ENCODE measurements around the gene WDR46.

Gene WDR46

DNA sequence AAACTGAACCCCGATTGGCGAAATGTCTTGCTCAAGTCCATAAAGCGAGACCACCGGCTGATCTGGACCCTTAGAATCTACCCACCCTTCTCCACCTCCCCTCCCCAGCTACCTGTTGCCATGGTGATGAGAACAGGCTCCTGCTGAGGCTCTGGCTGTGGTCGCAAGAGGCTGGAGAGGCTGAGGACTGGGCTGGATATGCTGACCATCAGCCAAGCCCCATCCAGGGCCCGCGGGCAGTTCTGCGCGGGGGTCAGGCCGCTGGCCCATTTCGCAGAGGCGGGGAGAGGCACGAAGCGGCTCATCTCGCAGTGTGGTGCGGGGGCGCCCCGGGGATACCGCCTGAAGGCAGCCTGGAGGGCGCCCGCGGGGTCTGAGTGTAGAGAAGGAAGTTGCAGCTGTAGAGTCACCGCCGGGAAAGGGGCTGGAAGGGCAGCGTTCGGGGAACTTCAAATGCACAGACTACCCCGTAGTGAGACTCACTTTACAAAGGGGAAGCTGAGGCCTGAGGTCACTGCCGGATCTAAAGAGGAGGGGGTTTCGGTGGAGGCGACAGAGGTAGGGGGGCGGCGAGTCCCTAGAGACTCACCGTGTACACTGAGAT is 24.2 kb upstream of the WDR46 start:
- DNase-seq: peak; percentile 80

- DNase-seq: peak; percentile 79
Observed at GRCh38 chr6:33312361-33313104, 23.5 kb upstream of the WDR46 start.

GRCh38 chr6:33306356-33306755 is 17.3 kb upstream of the WDR46 start:
- no peak for DNase-seq

DNA sequence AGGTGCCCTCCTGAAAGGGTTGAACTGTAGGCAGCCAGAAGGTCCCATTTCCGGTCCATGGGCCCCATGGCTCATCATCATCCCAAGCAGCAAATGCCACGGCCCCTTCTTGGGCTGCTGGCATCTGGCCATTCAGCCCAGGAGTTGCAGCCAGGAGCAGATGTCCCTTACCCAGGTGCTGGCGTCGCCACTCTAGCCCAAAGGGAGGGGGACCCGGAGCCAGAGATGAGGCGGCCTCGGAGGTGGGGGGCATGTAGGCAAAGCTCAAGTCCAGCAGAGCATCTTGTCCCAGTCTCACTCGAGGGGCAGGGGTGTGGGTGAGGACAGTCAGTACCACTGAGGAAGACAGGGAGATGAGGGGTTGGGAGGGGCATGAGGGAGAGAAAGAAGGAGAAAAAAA is 16.0 kb upstream of the WDR46 start:
- DNase-seq: no peak

- DNase-seq: no peak
Observed at GRCh38 chr6:33304216-33304615, 15.2 kb upstream of the WDR46 start.

DNA sequence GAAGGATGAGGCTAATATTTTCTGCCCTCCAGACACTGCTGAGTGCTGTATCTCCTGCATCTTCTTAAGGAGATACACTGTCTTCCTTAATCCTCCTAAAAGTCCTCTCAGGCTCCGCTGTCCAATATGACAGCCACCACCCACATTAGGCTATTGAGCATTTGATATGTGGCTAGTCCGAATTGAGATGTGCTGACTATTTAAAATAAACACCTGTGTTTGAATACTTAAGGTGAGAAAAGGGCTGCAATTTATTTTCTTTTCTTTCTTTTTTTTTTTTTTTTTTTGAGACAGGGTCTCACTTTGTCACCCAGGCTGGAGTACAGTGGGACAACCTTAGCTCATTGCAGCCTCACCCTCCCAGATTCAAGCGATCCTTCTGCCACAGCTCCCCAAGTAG is 12.8 kb upstream of the WDR46 start:
- no peak for DNase-seq

DNA sequence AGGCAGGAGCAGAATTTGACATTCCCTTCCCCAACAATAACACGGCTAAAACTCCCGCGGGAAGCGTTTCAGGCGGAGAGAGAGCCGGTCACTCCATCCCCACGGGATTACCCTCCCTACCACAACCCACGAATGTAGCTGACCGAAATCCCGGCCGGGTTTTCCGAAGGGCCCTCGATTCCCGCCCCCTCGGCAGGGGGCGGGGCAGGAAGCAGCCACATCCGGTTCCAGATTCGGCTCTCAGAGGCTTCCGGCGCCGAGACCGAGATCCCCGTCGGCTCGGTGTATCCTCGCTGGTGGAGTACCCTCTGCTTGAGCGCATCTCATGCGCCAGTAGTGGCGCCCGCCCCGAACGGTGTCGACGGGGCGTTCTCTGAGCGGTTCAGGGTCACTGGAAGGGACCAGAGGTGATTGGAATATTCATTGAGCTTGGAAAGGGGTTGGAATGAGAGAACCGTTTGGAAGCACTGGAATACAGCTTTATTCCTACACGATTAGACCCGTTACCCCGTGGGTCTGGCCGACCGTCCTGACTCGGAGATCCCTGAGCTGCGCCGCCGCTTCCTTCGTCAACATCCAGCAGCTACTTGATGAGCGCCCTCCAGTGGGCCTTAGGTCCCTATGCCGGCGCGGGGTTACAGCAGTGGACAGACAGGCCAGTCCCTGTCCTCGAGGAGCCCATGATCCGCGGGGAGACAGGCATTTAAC is 10.4 kb upstream of the WDR46 start:
- DNase-seq: peak; percentile 96

GRCh38 chr6:33298773-33299236 is 9.8 kb upstream of the WDR46 start, which contains the start of gene RGL2:
Gene RGL2 (minus strand): TSS chr6:33298942. CDS start chr6:33298610, 332 bp downstream.
- DNase-seq: peak; percentile 79

- no peak for DNase-seq
Observed at GRCh38 chr6:33297956-33298772, 9.1 kb upstream of the WDR46 start.

- no peak for DNase-seq
Observed at GRCh38 chr6:33297406-33297955, 8.4 kb upstream of the WDR46 start.

DNA sequence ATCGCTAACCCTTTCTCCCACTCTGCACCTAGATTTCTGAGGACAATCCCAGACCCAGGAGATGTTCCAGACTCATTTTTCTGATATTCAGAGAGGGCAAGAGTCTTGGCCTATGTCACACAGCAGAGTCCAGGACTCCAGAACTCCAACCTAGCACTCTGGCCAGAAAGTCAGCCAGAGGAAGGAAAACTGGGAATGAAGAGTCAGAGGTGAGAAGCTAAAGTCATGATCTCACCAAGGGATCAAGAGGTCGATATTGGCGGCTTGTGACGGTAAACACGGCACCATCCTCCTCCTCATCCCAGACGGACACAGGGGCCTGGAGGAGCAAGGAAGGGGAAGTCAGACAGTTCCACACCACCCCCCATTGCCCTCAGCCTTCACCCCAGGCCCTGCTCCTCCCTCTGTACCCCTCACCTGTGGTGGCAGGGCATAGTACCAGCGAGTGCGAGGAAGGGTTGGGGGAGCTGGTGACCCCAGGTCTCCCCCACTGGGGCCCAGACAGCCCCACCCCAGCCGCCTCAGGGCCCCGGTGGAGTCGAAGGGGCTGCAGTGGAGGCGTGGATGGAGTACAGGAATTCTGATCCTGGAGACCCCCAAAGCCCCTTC is 7.9 kb upstream of the WDR46 start:
- DNase-seq: no peak

DNA sequence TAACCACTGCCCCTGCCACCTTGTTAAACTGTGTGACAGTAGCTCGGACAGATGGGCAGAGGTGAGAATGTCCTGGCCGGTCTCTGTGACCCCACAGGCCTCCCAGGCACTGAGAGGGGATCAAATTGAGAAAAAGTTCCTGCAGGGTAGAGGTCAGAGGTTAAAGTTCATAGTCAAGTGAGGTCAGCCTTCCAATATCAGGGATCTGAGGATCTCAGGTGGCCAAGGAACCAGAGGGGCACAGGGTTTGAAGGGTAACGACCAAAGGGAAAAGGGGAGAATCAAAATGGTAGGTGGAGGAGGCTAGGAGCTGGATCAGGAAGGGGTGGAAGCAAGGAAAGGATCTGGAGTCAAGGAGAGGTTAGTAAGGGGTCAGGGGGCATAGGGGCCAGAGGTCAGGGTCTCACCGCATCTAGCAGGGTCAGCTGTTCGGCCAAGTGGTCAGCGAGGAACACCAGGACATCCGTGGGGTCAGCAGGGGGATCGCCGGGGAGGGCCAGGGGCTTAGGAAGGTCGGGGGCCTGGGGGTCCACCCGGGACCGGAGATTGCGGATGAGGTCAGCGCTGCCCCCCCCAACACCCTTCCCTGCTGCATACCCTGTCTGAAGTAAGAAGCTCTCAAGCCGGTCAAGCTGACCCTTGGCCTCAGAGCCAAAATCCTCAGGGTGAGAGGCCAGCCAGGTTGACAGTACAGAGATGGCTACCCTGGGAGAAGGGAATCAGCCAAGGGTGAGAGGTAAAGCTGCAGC is 6.8 kb upstream of the WDR46 start:
- DNase-seq: no peak

DNA sequence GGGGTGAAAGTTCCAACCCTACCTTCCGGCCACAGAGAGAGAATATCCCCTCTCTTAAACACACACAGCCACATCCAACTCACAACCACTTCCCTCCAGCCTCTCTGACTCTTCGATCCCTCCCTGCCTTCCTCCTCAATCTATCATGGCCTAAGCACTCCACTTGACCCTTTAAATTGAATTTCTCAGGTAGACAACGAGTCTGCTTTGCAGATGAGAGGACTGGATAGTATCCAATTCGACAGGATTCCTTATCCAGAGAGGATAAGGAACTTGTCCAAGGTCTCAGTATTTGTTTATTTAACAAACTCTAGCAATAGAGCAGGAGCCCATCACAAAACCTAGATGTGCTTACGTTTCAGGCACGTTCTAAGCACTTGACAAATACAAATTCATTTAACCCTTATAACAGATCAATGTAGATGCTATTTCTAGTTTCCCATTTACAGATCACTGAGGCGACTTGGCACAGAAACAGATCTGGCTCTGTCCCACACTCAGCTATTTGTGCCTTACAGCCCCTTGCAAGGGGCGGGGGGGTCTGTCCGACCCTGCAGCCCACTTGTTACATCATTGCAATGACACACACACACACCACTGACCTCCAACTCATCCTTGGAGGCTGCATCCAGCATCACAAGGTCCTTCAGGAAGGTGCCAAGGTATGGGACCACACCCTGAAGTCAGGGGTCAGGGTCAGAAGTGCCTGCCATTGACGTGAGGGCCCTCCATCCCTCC is 5.2 kb upstream of the WDR46 start:
- DNase-seq: no peak

DNA sequence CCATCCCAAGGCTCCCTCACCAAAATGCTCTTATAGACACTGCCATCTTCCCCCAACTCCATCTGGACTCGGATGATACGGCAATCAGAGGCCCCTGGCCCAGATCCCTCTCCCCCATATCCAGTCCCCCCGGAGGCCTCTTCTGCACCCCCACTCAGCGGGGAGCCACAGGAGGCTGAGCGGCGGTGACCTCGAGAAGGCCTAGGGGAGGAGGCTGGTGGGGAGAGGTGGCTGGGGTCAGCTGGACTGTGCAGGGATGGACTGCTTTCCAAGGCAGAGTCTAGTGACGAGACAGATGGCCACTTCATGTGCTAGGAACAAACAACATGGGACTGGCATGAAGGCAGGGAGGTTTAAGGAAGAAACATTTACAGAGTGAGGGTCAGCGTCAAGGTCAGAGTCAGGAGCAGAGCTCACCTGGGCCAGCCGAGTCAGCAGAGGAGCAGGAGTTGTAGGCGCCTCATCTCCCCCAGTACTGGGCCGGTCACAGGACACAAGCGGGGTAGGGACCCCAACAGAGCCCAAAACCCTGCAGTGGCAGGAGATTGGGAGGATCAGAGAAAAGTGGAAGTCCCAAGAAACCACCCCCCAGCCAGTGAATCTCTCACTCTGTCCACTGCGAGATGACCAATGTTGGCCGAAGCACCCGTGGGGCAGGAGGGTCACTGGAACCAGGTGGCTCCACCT is 4.1 kb upstream of the WDR46 start:
- no peak for DNase-seq

GRCh38 chr6:33290459-33290858 is 1.4 kb upstream of the WDR46 start:
- no peak for DNase-seq

DNA sequence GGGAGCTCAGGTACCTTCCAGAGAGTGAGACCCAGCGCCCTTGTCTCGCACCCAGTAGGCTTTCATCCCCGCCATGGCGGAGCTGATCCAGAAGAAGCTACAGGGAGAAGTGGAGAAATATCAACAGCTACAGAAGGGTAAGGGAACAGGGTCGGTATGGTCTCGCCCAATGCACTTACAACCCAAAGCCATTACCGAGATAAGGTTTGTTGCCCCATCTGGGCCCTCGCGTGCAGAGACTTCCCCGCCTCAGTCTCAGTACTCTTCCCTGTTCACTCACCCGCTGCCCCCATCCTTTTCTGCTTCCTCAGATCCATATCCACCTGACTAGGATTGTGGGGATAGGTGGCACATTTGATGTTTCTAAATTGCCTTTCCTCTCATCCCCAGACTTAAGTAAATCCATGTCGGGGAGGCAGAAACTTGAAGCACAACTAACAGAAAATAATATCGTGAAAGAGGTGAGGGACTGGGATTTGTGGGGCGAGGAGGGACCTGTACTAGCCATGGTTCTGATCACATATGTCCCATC is 811 bp upstream of the WDR46 start:
- DNase-seq: no peak

DNA sequence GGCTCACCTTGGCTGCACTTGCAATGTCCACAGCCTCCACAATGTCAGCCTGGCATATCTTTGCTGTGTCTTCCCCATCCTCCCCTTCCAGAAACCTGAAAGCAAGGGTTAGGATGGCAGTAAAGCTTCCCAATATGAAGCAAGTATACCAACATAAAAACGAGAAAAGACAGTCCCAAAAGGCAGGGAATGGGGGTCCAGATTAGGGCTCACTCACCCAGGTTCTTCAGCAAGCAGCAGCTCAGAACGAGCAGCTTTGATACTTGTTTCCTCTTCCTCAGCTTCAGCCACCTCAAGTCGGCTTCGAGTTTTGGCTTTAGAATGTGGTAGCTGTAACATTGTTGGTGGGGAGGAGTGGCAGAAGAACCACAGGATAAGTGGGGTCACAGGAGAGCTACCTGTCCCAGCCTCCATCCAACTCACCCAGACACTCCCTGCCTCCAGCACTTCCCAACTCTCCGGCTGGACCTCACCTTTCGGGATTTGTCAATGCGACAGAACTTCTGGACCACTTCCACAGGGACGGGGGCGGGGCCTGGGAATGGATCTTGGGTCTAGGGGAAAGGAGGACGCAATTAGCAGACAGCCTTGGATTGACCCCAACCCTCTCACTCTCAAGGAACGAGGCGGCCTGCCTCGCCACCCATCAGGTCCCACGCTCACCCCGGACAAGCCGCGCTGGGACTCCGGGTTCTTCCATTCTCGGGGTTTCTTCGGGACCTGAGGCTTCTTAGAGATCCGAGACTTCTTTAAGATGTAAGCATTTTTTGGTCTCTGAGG is 708 bp downstream of the WDR46 start:
- no peak for DNase-seq

GRCh38 chr6:33286946-33287914 is 1.8 kb downstream of the WDR46 start:
- DNase-seq: no peak
